H1 (cell line): ENCODE results near the gene MEST. TPM values are rescaled to one million over a fixed set of nuclear protein-coding genes. Genes with fewer than 3 reads are reported as not detected.

ENCODE experiments used
- CTCF ChIA-PET: fragments of 300-600 bp; sonication (Branson Sonifier 250); formaldehyde crosslinking; loops from one replicate; lab custom pipeline; 2021; ENCODE audit not compliant: partially characterized antibody; lab: Charles Lee
- POLR2A ChIA-PET: fragments of 300-600 bp; sonication (Branson Sonifier 250); formaldehyde crosslinking; loops from one replicate; lab custom pipeline; 2021; ENCODE audit warnings: inconsistent platforms; ENCODE audit not compliant: partially characterized antibody; lab: Charles Lee
- DNase-seq, 2 experiments: peaks; one replicate each; pipeline versions ENCODE4 v3.0.0 to v3.0.0-alpha.2; 2010 to 2022; ENCODE audit warnings: low spot score in 2 of 2, low read depth in 1 of 2, mixed read lengths in 1 of 2
- FAIRE-seq: peaks from 2 replicates; lab custom pipeline; 2011; peaks lifted over from hg19 to GRCh38; lab: Jason Lieb, UNC
- H2AFZ ChIP-seq: 2 replicates; pipeline ENCODE4 v1.8.1; 2012; ENCODE audit warnings: low read length, inconsistent platforms
- H2AK5ac ChIP-seq: 2 replicates; pipeline ENCODE4 v1.6.1; 2013; ENCODE audit warnings: low read depth, low read length
- H2BK120ac ChIP-seq: replicated peaks from 2 replicates; pipeline ENCODE3; 2013; ENCODE audit warnings: low read depth, low read length, inconsistent platforms
- H2BK12ac ChIP-seq: 2 replicates; pipeline ENCODE4 v1.6.1; 2013; ENCODE audit warnings: low read depth, low read length
- H2BK15ac ChIP-seq: 2 replicates; pipeline ENCODE4 v1.6.1; 2013; ENCODE audit warnings: low read length
- H2BK20ac ChIP-seq: 2 replicates; pipeline ENCODE4 v1.6.1; 2013; ENCODE audit warnings: low read length
- H2BK5ac ChIP-seq: 2 replicates; pipeline ENCODE4 v1.6.1; 2013; ENCODE audit warnings: low read depth, low read length
- H3K14ac ChIP-seq: 2 replicates; pipeline ENCODE4 v1.6.1; 2013; ENCODE audit warnings: inconsistent platforms; ENCODE audit not compliant: insufficient read length
- H3K18ac ChIP-seq: 2 replicates; pipeline ENCODE4 v1.6.1; 2013; ENCODE audit warnings: low read length; ENCODE audit errors: extremely low read depth
- H3K23ac ChIP-seq: 2 replicates; pipeline ENCODE4 v1.6.1; 2013; ENCODE audit warnings: inconsistent platforms; ENCODE audit not compliant: insufficient read length
- H3K23me2 ChIP-seq: 2 replicates; pipeline ENCODE4 v1.6.1; 2013; ENCODE audit warnings: low read depth, low read length
- H3K27ac ChIP-seq: 2 replicates; pipeline ENCODE4 v1.6.1; 2011; ENCODE audit warnings: low read depth, low read length, inconsistent platforms
- H3K27me3 ChIP-seq, 4 experiments: replicated peaks in 1 of 4; 1 replicate in 1 of 4; 2 replicates in 3 of 4; pipeline versions ENCODE4 v1.6.1 to v1.8.1; 2011 to 2013; ENCODE audit warnings: low read length in 3 of 4, mild to moderate bottlenecking in 3 of 4, inconsistent platforms in 2 of 4, mixed read lengths in 2 of 4, moderate library complexity in 1 of 4; ENCODE audit not compliant: control insufficient read depth in 3 of 4, insufficient read depth in 3 of 4; ENCODE audit errors: extremely low read depth in 1 of 4
- H3K36me3 ChIP-seq, 4 experiments: 2 replicates each; pipeline versions ENCODE4 v1.6.1 to v1.8.1; 2011 to 2013; ENCODE audit warnings: mild to moderate bottlenecking in 4 of 4, low read length in 3 of 4, moderate library complexity in 2 of 4, control low read depth in 1 of 4, inconsistent platforms in 1 of 4; ENCODE audit not compliant: insufficient read depth in 4 of 4, control insufficient read depth in 2 of 4
- H3K4ac ChIP-seq: replicated peaks from 2 replicates; pipeline ENCODE3; 2013; ENCODE audit warnings: low read length, low read depth, mixed read lengths, inconsistent platforms; ENCODE audit not compliant: insufficient read length
- H3K4me1 ChIP-seq, 4 experiments: replicated peaks in 1 of 4; 1 replicate in 1 of 4; 2 replicates in 3 of 4; pipeline versions ENCODE4 v1.6.1 to v1.8.1; 2011 to 2013; ENCODE audit warnings: low read length in 3 of 4, inconsistent platforms in 2 of 4, mixed read lengths in 1 of 4; ENCODE audit not compliant: insufficient read depth in 4 of 4, control insufficient read depth in 3 of 4
- H3K4me2 ChIP-seq, 2 experiments: 2 replicates each; pipeline versions ENCODE4 v1.6.1 to v1.8.1; 2011 to 2013; ENCODE audit warnings: low read depth in 2 of 2, low read length in 2 of 2, control low read depth in 1 of 2, inconsistent platforms in 1 of 2, mild to moderate bottlenecking in 1 of 2; ENCODE audit not compliant: insufficient read depth in 1 of 2
- H3K4me3 ChIP-seq, 4 experiments: fragments of 200-600, 300-600 bp in 1 of 4; sonication (generic), shearing (Covaris generic), sonication (Bioruptor Twin) in 1 of 4; 2 replicates each; pipeline versions ENCODE4 v1.5.1 to v1.8.1; 2011 to 2016; ENCODE audit warnings: low read length in 4 of 4, low read depth in 3 of 4, control low read depth in 2 of 4, inconsistent platforms in 2 of 4, mild to moderate bottlenecking in 2 of 4, mixed read lengths in 1 of 4, moderate library complexity in 1 of 4; ENCODE audit not compliant: insufficient read depth in 2 of 4; ENCODE audit errors: extremely low read depth in 1 of 4
- H3K56ac ChIP-seq: replicated peaks from 2 replicates; pipeline ENCODE3; 2013; ENCODE audit warnings: low read depth, mild to moderate bottlenecking, mixed read lengths, low read length, inconsistent platforms; ENCODE audit not compliant: insufficient read length
- H3K79me1 ChIP-seq: 2 replicates; pipeline ENCODE4 v1.6.1; 2013; ENCODE audit warnings: low read depth, low read length, control low read depth
- H3K79me2 ChIP-seq, 2 experiments: 2 replicates each; pipeline versions ENCODE4 v1.6.1 to v1.8.1; 2012 to 2013; ENCODE audit warnings: low read length in 2 of 2, mild to moderate bottlenecking in 2 of 2, inconsistent platforms in 1 of 2; ENCODE audit not compliant: insufficient read depth in 2 of 2, control insufficient read depth in 1 of 2
- H3K9ac ChIP-seq, 4 experiments: replicated peaks in 1 of 4; 1 replicate in 1 of 4; 2 replicates in 3 of 4; pipeline versions ENCODE4 v1.6.1 to v1.8.1; 2011 to 2013; ENCODE audit warnings: low read depth in 3 of 4, low read length in 3 of 4, control low read depth in 2 of 4, mild to moderate bottlenecking in 2 of 4, moderate library complexity in 2 of 4, inconsistent platforms in 1 of 4; ENCODE audit errors: extremely low read depth in 1 of 4
- H3K9me3 ChIP-seq, 2 experiments: 2 replicates each; pipeline versions ENCODE4 v1.6.1 to v1.8.1; 2012 to 2013; ENCODE audit warnings: mild to moderate bottlenecking in 2 of 2, moderate library complexity in 2 of 2, control low read depth in 1 of 2, inconsistent platforms in 1 of 2, low read depth in 1 of 2, low read length in 1 of 2, mixed read lengths in 1 of 2; ENCODE audit not compliant: insufficient read depth in 2 of 2
- H4K20me1 ChIP-seq, 2 experiments: replicated peaks in 1 of 2; 2 replicates each; pipeline versions ENCODE3 to v1.8.1; 2011 to 2013; ENCODE audit warnings: inconsistent platforms in 2 of 2, low read length in 2 of 2, mild to moderate bottlenecking in 1 of 2; ENCODE audit not compliant: insufficient read depth in 2 of 2, control insufficient read depth in 1 of 2
- H4K5ac ChIP-seq: 2 replicates; pipeline ENCODE4 v1.6.1; 2013; ENCODE audit warnings: low read length, low read depth, mixed read lengths, inconsistent platforms; ENCODE audit not compliant: insufficient read length
- H4K8ac ChIP-seq: 2 replicates; pipeline ENCODE4 v1.8.0; 2013; ENCODE audit warnings: mild to moderate bottlenecking, moderate library complexity, low read length, inconsistent platforms; ENCODE audit not compliant: insufficient read depth; ENCODE audit errors: extremely low read depth
- H4K91ac ChIP-seq: replicated peaks from 2 replicates; pipeline ENCODE3; 2013; ENCODE audit warnings: low read length, mixed read lengths, inconsistent platforms; ENCODE audit not compliant: insufficient read length
- ATF2 ChIP-seq: IDR thresholded peaks from 2 replicates; pipeline ENCODE4 v1.6.1; 2012; ENCODE audit warnings: low read length, inconsistent platforms
- POU5F1 ChIP-seq: IDR thresholded peaks from 2 replicates; pipeline ENCODE4 v1.6.1; 2011; ENCODE audit warnings: low read depth, mild to moderate bottlenecking, low read length, moderate library complexity
- WGBS, 2 experiments: shearing (Covaris generic) in 1 of 2; methylation state at CpG; one replicate each; pipeline versions ENCODE4 v1.1.6 to v1.1.7; 2013 to 2015; ENCODE audit warnings: low lambda C conversion rate in 2 of 2, mixed read lengths in 2 of 2, inconsistent platforms in 1 of 2, low coverage in 1 of 2, missing lambda C conversion rate in 1 of 2; ENCODE audit not compliant: insufficient replicate concordance in 2 of 2, insufficient coverage in 1 of 2, insufficient read length in 1 of 2; ENCODE audit errors: extremely low coverage in 1 of 2, missing lambda C conversion rate in 1 of 2; 5-methylcytosine and 5-hydroxymethylcytosine counted together
- polyA plus RNA-seq, 7 experiments: library from polyadenylated mRNA; depleted of rRNA in 3 of 7; stranded (reverse) in 5 of 7; unstranded in 2 of 7; fragments of >200 nt in 5 of 7; fragments of 200-250 nt in 2 of 7; gene quantifications; 1 replicate in 5 of 7; 2 replicates in 1 of 7; 4 replicates in 1 of 7; pipeline versions ENCODE4 v1.2.1 to v1.2.3, GENCODE V29; 2011 to 2013; ENCODE audit warnings: missing spikeins in 2 of 7, mixed read lengths in 2 of 7
- total RNA-seq: library from RNA; stranded (reverse); fragmentation: NEBNext Ultra II Directional; extraction: Animal tissue kit (Norgen Biotek cat#: 25700); gene quantifications from 2 replicates; pipeline ENCODE4 v1.2.1, GENCODE V29; 2021

The MEST gene
- total and polyA plus RNA-seq, 2 of the 8 experiments (the other 6 are each of a cell fraction or from before 2014, with no cell fraction given) = 176 to 269 TPM

- WGBS, 2 experiments = 92% methylated on average over 3 of the region's 3 CpGs; no CpG with 5 or more reads in 1 of the 2 experiments
- Histone ChIP-seq H2AFZ (no peak overlapping the region), H3K36me3 (peaks cover 0 to 17% (median 0%) of the 10 kb centered on the region in 4 experiments; a peak in 3 of 8 replicates), H4K20me1 (no peaks in the 10 kb centered on the region), H3K9me3 (no peaks in the 10 kb centered on the region), H3K4me3 (no peak overlapping the region), H3K79me1 (no peaks in the 10 kb centered on the region), H4K91ac (no peak overlapping the region), H3K27ac (no peak overlapping the region), H3K9ac (no peak overlapping the region), H3K14ac (no peak overlapping the region), H3K56ac (no peak overlapping the region), H2BK5ac (no peak overlapping the region), H3K4me1 (no peaks in the 10 kb centered on the region), H2BK20ac (no peak overlapping the region), H3K79me2 (no peaks in the 10 kb centered on the region), H3K4me2 (no peak overlapping the region), H3K27me3 (no peaks in the 10 kb centered on the region), H4K8ac (no peak overlapping the region), H4K5ac (no peak overlapping the region), H2BK15ac (no peak overlapping the region), H3K18ac (no peak overlapping the region), H2BK12ac (no peak overlapping the region), H2AK5ac (no peak overlapping the region), H2BK120ac (no peak overlapping the region), H3K23me2 (no peaks in the 10 kb centered on the region), H3K23ac (no peak overlapping the region), H3K4ac (no peak overlapping the region)
- ChIA-PET POLR2A (interaction anchor here (0.5 kb wide), 1 partner anchor 46 kb away, joined by 4 read pairs; no protein-coding TSS in a partner anchor), CTCF (interaction anchor here (0.7 to 1.4 kb wide), 3 partner anchors 65 to 825 kb away, joined by 3 to 4 read pairs (median 3); no protein-coding TSS in a partner anchor)
- TF ChIP-seq ATF2 (no peak), POU5F1 (no peak)
- DNase-seq (no peak), FAIRE-seq (no peak)
Observed at GRCh38 chr7:130553398-130554029, 61.6 kb downstream of the MEST start.
